GM10248 (cell line): ENCODE data around the gene GLCE.

Experiments used
- CTCF ChIA-PET: fragments of 300-600 bp; sonication (Branson Sonifier 250); formaldehyde crosslinking; extraction: SDS; loops from one replicate; lab custom pipeline; 2021; ENCODE audit warnings: antibody characterized with exemption; lab: Yijun Ruan, JAX
- POLR2A ChIA-PET: fragments of 350-650 bp; sonication (Branson Sonifier 250); formaldehyde crosslinking; extraction: SDS; loops from one replicate; lab custom pipeline; 2020; ENCODE audit warnings: antibody characterized with exemption; lab: Yijun Ruan, JAX
- DNase-seq: peaks from one replicate; pipeline ENCODE4 v3.0.0; 2012; ENCODE audit errors: extremely low spot score
- CTCF ChIP-seq: IDR thresholded peaks from 2 replicates; pipeline ENCODE4 v1.5.1; 2012; ENCODE audit warnings: mild to moderate bottlenecking, low read depth; ENCODE audit errors: extremely low read depth, missing control alignments, control extremely low read depth

Gene GLCE

GRCh38 chr15:69154078-69154477 lies 6.4 kb upstream of the GLCE start:
- ChIA-PET CTCF (no interaction called here), POLR2A (no interaction called here)
- no peak for TF ChIP-seq CTCF
- DNase-seq, result no peak

DNA sequence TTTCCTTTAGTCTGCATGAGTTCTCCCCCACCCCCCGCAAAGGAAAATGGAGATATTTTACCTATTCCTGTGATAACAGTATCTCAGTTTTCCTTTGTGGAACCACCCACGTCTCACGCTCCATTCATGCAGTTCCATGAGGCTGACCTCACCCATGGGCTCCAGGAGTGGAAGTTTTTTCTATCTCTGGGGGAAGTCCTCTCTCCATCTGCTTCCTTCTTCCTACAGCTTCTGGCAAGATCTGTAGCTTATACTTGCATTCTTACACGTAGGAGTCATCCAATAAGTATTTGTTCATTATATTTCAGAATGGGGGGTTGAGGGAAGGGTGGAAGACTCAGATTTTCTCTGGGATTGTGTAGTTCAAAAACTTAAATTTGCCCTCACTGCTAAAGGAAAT lies 5.8 kb upstream of the GLCE start:
- no peak for TF ChIP-seq CTCF
- POLR2A ChIA-PET, result no interaction called here

GRCh38 chr15:69156736-69157381 lies 3.6 kb upstream of the GLCE start:
- ChIA-PET CTCF (interaction anchor here (0.8 kb wide), 1 partner anchor 14 kb away, joined by 3 read pairs; no protein-coding TSS in a partner anchor), POLR2A (no interaction called here)
- TF ChIP-seq CTCF, result no peak
- no peak for DNase-seq

More for the DNA sequence above, 5.8 kb upstream of the GLCE start:
- DNase-seq, result no peak
- CTCF ChIA-PET, result no interaction called here

DNA sequence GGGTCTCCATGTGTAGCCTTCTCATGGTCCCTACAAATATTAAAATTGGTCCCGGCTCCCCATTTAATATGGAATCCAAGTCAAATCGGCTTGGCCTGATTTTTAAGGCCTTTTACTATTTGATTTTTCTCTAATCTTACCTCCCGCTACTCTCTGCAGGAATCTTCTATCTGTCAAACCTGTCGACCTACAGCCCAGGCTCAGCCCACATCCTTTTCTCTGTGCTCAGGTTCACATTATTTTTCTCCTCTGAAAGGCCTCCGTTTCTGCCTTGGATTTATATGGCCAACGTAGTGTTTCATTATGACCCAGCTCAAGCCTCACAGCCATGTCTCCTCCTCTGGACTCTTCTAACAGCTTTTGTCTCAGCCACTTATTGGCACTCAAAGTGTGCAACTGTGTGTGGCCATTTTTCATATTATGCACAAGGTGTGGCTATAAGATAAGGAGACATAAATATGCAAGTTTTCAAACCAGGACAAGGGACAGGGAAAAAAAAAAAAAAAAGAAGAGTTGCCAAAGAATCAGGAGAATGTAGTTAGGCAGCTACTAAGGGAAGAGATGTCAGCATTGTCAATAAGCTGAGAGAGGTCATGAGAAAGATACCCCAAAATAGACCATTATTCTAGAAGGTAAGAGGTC lies 2.1 kb upstream of the GLCE start:
- DNase-seq, result no peak
- ChIA-PET POLR2A (no interaction called here), CTCF (no interaction called here)
- no peak for TF ChIP-seq CTCF

GRCh38 chr15:69158843-69159240 lies 1.6 kb upstream of the GLCE start:
- CTCF ChIA-PET, result no interaction called here
- DNase-seq, result no peak
- POLR2A ChIA-PET, result no interaction called here
- TF ChIP-seq CTCF, result no peak

- ChIA-PET POLR2A (no interaction called here), CTCF (interaction anchor here (0.9 kb wide), 1 partner anchor 303 kb away, joined by 4 read pairs; no protein-coding TSS in a partner anchor)
- no peak for DNase-seq
- no peak for TF ChIP-seq CTCF
Measured at GRCh38 chr15:69159805-69160140, 662 bp upstream of the GLCE start.
